Activated CD4-positive, alpha-beta T cell treated with anti-CD3 and anti-CD28 coated beads, Interleukin-2, amount 50 U/mL, for 4 hours (primary cell): Measurements from ENCODE around the gene ELL2.

Experiments used
- DNase-seq, 2 experiments: peaks; one replicate each; pipeline ENCODE4 v3.0.0-alpha.2; 2020

The ELL2 gene

DNA sequence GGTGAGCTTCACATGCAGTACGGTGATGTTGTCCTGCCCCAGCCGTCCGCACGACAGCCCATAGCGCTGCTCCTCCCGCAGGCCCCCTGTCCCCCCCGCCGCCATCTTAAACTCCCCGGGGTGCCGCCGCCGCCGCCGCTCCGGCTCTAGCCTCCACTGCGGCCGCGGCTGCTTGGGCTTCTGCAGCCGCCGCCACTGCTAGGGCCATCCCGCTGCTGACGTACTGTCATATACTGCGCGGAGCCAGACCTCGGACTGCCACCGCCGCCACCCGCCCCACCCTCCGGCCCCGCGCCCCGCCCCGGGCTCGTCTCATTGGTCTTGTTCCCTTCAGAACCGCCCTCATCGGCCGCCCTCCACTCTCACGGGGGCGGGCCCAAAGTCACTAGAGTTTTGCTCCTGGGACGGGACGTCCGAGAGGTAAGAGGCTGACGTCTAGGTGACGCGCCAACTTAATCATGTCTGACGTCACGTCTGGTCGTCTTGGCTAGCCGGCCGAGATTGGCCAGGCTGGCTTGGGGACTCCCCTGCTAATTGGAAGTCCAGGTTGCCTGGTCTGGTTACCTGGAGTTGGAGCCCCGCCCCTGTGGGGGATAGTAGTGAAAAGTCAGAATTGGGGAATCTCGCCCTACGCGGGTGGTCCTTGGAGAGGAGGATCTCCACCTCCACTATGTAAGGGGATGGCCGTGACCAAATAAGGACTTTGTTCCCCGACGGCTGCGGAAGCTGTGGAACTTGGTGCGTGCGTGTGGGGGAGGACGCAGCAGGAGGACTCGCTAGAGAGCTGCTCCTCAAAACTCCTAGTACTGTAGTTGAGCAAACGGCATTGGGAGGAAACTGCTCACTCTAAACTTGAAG is at the start of gene ELL2:
ELL2 (minus strand) TSS at position 235 of the 858 bp plus-strand sequence; CDS start at position 105, 130 bp downstream.
- peak; percentile 94 to 95 for DNase-seq

DNA sequence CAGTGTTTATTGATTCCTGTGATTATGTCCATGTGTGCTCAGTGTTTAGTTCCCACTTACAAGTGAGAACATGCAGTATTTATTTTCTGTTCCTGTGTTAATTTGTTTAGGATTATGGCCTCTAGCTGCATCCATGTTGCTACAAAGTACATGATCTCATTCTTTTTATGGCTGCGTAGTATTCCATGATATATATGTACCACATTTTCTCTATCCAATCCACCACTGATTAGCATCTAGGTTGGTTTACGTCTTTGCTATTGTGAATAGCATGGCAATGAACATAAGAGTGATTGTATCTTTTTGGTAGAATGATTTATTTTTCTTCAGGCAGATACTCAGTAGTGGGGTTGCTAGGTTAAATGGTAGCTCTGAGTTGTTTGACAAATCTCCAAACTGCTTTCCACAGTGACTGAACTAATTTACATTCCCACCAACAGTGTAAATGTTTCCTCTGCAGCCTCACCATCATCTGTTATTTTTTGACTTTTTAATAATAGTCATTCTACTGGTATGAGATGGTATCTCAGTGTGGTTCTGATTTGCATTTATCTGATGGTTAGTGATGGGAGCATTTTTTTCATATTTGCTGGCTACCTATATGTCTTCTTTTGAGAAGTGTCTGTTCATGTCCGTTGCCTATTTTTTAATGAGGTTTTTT is 47.5 kb upstream of the ELL2 start:
- DNase-seq = no peak

DNA sequence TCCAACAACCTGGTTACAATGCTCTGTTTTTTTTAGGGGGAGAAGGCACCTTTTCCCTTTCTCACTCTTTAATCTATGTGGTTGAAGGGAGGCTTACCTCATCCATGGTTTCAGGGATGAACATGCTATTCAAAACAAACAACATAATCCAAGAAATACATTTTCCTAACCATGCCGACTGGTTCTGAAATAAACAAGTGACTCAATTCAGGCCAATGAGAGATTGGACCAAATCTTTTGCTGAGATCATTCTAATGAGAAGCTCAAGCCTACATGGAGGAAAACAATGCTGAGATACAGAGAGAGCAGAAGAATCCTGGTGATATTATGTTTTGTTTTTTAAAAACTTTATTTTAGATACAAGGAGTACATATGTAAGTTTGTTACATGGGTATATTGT is 46.8 kb upstream of the ELL2 start:
- DNase-seq = no peak

DNA sequence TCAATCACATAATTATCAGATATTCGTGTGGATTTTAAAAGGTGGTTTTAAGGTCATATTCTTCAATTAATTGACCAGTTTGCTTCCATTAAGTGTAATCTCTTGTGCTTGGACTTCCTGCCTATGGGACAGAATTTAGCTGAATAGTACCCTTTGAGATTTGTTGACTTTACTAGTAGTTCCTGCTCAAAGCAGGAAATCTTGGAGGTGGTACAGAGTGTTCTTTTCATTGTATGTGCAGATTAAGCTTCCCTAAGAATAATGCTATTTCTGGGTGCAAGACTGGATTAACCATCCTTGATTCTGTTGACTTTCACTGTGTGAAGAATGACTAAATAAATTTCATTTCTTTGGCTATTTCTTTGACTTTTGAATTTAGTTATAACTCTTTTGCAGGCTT is 45.4 kb upstream of the ELL2 start:
- DNase-seq = no peak

DNA sequence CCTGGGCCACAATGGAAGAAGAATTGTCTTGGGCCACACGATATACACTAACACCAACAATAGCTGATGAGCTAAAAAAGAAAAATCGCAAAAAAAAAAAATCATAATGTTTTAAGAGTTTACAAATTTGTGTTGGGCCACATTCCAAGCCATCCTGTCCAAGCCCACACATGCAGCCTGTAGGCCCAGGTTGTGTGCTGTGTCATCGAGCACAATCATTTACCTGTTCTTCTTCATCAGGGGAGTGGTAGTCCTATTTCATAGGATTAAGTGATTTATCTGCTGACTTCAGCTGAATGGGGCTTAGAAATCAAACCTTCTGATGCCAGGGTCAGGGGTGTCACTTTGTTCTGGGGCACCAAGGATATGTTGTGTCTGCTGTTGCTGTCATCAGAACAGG is 44.6 kb upstream of the ELL2 start:
- no peak for DNase-seq

DNA sequence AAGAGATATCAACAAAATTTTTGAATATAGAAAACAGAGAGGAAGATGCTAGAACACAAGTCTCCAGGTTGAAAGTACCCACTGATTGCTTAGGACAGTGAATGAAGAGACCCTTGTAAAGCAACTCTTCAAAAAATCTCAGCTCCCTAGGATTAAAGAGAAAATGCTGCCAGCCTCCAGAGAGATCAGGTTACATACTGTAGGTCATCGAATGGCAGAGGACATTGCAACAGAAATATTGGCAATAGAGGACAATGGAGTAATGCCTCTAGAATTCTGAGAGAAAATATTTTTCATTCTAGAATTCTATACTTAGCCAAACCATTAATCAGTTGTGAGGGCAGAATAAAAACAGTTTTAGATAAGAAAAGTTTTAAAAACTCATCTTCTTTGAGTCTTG is 43.1 kb upstream of the ELL2 start:
- DNase-seq = no peak

DNA sequence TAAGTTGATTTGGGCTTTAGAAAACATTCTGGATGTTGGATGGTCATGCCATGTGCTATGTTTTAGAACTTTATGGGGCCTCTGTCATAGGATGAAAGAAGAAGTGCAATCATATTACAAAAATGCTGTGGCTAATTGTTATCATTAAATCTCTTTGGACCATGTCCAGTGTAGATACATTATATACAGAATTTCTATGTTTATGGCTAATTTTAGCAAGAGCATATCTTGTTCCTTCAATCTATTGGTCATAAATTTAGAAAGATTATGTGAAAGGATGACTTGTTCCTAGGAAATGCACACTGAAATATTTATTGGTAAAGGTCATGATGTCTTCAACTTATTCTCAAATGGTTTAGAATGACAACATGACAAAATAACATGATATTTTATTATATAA is 42.4 kb upstream of the ELL2 start:
- no peak for DNase-seq

DNA sequence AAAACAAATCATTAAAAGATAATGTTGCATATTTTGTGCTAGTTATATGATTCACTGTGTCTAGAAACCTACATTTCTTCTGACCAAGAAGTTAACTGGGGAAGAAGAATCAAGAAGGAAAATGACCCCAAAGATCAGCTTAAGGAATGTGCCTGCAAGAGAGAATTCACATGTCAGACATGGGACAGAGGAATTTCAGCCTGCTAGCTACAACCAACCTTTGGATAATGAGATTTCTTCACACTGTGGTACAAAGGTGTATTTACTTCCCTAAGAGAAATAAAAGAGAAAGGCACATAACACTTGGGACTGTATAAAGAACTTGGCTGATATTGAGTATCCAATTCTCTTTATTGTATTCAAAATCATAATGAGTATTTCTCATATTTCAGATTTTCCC is 39.6 kb upstream of the ELL2 start:
- DNase-seq = no peak

DNA sequence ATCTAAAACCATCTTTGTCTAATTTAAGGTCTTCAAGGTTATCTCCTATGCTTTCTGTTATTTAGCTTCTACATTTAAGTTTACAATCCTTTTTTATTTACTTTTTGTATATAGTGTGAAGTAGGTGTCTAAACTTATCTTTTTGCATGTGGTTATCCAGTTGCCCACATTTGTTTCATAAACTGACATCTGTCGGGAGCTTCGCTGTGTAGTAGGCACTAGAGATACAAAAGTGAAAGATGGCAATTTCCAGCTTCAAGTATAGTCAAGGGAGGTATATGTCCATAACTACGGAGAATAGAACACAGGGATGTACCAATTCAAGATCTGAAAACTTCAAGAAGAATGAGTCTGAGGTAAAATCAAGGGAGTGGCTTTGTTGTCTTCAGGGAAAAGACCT is 38.7 kb upstream of the ELL2 start:
- no peak for DNase-seq

DNA sequence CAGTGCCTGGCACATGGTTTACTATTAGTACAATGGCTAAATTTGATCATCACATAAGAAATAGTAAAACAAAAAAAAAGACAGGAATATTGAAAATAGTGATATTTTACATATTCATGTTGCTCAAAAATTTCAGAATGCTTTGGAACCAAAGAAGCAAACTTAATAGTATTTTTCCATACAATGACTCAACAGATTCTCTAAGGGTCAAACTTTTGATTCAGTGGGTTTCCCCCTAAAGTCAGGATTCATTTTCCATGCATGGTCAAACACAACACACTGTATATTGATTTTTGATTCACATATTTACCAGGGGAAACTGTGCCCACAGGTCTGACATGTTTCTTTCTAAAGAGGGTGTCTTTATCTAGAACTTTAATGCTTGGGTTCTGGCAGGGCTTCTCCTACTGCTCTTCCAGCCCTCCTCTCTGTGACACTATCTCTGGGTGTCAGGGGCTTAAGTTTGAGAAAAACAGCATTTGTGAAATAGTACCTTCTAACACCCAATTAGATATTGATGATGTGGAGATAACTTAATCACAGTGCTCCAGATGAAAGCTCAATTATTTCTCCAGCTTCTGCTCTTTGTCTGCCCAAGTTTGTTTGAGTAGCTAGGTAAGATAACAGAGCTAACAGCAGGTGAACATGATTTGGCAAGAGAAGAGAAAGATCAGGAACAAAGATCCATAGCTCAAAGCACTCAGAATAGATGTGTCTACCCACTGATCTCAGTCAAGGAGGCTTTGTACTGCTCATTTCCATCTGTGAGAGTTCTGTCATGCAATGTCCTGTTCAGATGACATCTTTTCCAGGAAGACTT is 35.5 kb upstream of the ELL2 start:
- no peak for DNase-seq

DNA sequence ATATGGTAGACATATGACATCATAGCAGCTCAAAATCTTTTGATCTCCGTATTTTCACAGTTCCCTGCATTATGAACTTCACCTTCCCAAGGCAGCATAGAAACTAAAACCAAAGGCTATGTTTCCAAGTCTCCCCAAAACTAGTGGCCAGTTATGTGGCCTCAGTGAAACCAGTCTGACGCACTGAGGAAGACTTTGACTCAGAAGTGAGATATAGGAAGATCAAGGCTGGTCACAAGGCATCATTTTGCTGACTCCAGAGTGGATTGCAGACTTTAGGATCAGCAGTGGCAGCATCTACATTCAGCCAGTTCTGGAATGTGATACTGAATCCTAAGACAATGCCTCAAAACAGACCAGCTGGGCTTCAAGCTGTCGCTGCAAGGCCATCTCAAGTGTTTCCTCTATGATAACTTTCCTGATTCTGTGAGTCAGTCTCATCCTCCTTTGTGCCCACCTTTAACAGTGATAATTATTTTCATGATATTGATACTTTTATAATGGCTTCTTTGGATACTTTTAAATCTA is 34.4 kb upstream of the ELL2 start:
- DNase-seq = no peak

DNA sequence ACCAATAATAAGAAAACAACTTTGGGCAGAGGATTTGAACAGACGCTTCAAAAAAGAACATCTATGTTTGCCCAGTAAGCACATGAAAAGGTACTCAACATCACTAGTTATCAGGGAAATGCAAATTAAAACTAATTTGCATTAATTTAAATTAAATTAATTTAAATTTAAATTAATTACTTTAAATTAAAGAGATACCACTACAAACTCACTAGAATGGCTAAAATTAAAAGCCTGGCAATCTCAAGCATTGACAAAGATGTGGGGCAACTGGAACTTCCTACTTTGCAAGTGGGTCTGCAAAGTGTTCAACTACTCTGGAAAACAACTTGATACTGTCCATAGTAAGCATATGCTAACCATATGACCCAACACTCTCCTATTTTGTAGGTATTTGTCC is 32.1 kb upstream of the ELL2 start:
- DNase-seq = no peak

DNA sequence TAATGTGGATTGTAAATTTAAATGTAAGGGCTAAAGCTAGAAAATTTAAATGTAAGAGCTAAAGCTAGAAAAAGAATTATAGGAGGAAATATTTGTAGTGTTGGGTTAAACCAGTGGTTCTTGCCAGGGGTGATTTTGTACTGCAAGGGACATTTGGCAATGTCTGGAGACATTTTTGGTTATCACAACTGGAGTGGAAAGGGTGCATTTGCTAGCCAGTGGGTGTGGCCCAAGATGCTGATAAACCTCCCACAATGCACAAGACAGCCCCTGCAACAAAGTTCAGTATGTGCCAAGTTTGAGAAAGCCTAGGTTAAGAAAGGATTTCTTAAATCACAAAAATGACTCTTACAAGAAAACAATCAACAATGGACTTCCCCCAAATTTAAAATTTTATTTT is 31.6 kb upstream of the ELL2 start:
- DNase-seq = no peak

DNA sequence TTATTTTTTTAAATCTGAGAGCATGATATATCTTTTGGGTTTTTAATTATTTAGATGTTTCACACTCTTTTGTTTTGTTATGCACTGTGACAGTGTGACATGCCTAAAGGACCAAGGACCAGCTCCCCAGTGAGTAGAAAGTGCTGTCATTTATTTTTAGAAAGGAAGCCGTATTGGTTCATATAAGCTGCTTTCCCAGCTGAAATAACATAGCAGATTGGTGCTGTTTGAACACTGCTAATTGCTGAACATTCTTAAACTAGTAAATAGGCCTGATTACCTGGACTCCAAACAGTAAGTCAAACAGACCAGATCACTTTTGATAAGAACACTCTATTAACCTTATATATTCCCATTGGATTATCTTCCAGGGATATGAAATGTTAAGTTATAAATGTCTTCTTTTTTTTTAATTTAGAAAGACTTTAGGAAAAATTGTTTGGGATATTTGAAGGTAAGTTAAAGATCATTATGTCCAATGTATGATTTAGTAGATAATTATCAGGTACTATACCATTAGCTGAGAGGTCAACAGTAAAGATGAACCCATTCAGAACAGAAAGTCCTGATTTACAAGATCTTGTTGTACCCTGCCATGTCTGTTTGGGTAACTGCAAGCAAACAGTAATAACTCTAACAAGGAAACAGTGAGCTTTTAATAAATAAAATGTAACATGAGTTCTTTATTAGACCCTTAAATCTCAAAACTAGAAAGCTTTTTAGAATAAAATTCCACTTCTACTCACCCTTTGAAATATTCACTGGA is 27.8 kb upstream of the ELL2 start:
- DNase-seq = no peak

DNA sequence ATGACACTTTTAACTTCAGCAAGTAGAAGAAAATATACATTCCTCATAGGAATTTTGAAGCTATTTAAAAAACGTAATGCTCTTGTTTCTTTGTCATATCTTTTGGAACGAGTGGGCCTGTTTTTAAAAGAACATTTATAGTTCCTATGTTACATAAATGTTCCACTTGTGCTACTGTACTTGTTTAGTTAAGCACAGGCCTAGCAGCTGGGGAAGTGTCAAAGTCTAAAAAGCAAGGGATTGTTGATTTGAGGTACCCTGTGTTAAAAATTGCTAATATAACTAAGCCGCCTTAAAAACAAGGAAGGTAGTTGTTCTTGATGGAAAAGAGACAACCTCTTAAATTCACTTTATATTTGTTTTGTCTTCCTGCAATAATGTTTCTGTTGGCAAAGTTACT is 27.2 kb upstream of the ELL2 start:
- no peak for DNase-seq

DNA sequence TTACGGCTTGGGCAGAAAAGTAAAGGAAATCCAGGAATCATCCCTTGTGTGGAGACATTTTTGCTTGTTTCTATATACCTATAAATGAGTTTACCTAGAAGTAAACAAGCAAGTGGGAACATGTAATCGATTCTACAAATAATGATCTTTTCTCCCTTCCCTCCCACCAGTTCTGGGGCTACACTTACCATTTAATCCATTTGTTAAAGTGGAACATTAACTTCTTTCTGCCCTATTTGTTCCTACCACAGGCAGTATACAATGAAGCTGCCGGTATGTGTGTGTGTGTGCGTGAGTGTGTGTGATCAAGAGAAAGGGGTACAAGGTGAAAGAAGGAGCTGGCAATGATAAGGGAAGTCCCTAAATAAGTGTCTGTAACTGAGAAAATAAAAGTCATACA is 26.4 kb upstream of the ELL2 start:
- DNase-seq = no peak

DNA sequence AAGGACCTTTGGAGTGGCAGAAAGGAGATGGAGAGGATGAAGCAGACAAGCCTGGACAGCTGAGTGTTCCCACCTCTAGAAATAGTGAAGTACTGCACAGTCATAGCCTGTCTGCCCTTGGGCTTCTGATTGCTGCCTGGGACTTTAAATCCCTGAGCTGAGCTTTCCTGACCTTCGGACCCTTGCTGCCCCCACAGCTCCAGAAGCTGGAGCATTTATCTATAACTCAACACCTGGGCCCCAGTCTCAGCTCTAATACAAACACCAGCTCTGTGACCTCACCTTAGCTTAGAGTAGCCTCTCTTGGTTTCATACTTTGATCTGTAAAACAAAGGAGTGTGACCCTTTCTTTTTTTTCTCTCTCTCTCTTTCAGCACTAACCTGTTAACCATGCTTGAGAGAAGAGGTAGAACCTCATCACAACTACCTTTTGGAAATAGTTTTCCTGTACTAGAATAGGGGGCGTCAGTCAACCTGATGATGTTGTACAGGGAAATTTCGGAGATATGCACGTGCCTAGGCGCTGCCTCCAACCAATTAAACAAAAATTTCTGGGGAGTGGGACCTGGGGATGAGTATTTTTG is 25.4 kb upstream of the ELL2 start:
- no peak for DNase-seq

DNA sequence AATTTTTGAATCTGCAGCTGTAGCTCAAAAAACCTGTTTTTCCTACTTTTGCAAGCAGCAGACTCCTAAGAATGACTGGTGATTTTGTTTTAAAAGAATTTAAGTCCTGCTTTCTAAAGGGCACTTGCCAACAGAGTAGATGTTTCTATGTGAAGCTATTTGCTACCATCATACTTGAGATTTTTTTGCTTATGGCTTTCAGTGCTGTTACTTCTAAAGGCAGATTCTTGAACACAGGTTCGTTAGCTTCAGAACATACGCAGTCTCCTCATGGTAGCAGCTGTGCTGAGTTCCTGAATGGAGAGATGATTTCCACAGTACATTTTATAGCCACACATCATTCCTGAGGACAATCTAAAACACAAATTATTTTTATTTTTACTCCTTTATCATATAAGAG is 24.4 kb upstream of the ELL2 start:
- no peak for DNase-seq

DNA sequence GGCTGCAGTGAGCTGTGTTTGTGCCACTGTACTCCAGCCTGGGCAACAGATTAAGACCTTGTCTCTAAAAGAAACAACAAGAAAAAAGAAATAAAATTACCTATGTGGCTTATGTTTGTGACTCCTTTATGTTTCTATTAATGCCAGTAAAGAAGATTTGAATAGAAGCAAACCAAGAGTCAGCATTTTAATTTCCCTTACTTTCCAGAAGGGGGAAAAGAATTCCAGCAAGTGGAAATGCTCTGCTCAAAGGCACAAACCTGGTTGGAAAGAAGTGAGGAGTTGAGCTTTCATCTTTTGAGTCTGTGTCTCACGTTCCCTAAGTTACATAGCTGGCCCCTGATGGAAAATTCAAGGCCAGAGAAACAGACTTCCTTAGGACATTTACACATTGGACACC is 23.6 kb upstream of the ELL2 start:
- DNase-seq = no peak

DNA sequence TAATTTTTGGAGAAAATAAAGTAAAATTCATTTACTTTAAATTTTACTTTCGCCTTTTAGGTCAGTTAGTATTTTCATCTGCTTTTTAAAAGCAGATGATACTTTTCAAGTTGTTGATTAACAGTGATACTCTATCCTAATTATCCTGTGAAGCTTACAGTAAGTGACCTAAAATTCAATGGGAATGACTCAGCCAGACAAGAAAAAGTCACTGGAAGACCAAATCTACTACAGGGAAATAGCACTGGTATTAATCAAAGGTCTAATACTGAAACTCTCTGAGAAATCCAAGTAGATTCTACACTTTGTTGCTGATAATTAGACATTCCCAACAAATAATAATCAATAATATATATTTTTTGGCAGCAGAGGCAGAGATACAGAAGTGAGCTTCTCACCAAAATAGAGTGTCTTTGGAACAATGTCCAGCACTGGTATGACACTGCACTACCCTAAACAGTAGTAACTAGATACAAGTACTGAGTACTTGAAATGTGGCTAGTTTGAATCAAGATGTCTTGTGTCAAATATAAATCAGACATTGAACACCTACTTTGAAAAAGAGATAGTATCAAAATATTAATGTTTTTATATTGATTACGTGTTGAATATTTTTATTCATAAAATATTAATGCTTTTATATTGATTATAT is 22.8 kb upstream of the ELL2 start:
- DNase-seq = no peak

DNA sequence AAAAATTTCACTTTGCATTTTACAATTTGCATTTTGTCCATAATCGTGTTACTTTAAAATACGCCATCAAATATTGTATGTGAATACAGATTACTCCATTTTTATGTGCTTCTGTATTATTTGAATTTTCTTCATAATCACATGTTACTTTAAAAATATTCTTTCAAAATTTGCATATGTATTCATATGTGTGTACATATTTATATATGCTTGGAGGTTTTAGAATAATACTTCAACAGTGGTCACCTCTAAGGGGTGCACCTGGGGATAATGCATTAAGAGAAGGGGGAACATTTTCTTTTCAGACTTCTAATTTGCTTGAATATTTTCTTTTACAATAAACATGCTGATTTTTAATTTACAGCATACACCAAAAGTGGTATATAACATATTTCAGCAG is 21.9 kb upstream of the ELL2 start:
- no peak for DNase-seq

DNA sequence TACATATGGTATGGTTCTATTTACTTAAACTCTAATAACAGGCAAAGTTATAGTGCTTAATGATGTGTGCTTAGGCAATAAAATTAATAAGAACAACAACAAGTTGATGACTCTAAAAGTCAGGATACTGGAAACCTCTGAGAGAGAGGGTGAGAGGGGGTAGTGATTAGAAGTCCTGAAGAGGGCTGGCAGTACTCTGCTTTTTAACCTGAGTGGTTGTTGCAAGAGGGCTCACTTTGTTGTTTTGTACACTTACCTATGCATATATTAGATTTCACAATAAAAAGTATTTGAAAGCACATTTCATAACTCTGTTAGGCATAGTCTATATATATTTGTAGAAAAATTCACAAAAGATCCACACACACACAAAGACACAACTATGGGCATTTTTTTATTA is 21.4 kb upstream of the ELL2 start:
- DNase-seq = no peak
